Measurements from ENCODE around the gene LBHD2. TPM values are rescaled to one million over a fixed set of nuclear protein-coding genes. Genes with fewer than 3 reads are reported as not detected.

Gene LBHD2
- total RNA-seq, 6 experiments from 2014 or later: not detected

- H3K27ac ChIP-seq: peak overlapping the region; percentile 68 to 94 (median 70)
- H3K36me3 ChIP-seq: no peaks in the 10 kb centered on the region
- TF ChIP-seq POLR2A (IDR thresholded peaks at IDR 0.05) (no peak), CTCF (IDR thresholded peaks at IDR 0.05) (no peak)
- intact Hi-C loops (cut with DNase I): no loop called here
- peak overlapping the region; percentile 60 to 74 (median 63) for H3K4me3 ChIP-seq
- DNase-seq (peak; percentile 84 to 90 (median 89)), ATAC-seq (peak; percentile 6 to 29 (median 24))
- WGBS (ENCODE audit: insufficient coverage, low coverage, low lambda C conversion rate, missing lambda C conversion rate): 12% methylated on average over 19 of the region's 23 CpGs
- no peaks in the 10 kb centered on the region for H3K27me3 ChIP-seq
- no peaks in the 10 kb centered on the region for H3K9me3 ChIP-seq
- H3K4me1 ChIP-seq: peaks cover 0 to 56% (median 22%) of the 10 kb centered on the region in 4 donors
Measured at GRCh38 chr14:103121846-103122584, 38.0 kb downstream of the LBHD2 start.

GRCh38 chr14:103122585-103122946 lies 38.6 kb downstream of the LBHD2 start:
- H3K27me3 ChIP-seq: no peaks in the 10 kb centered on the region
- ATAC-seq (no peak), DNase-seq (peak; percentile 44 to 65 (median 55))
- H3K4me3 ChIP-seq: peak overlapping the region; percentile 60 to 74 (median 63)
- no peaks in the 10 kb centered on the region for H3K9me3 ChIP-seq
- intact Hi-C loops (cut with DNase I): no loop called here
- TF ChIP-seq CTCF (IDR thresholded peaks at IDR 0.05) (no peak), POLR2A (IDR thresholded peaks at IDR 0.05) (no peak)
- peaks cover 0 to 60% (median 22%) of the 10 kb centered on the region in 4 donors for H3K4me1 ChIP-seq
- H3K36me3 ChIP-seq: no peaks in the 10 kb centered on the region
- peak overlapping the region; percentile 68 to 94 (median 70) for H3K27ac ChIP-seq
- WGBS (ENCODE audit: insufficient coverage, low coverage, low lambda C conversion rate, missing lambda C conversion rate): 45% methylated on average over 4 of the region's 15 CpGs

- Histone ChIP-seq H3K4me3 (peak within 1 kb of the TSS; percentile 60 to 74 (median 63)), H3K9me3 (no peaks in the 10 kb centered on the region), H3K4me1 (peaks cover 0 to 65% (median 24%) of the 10 kb centered on the region in 4 donors), H3K27ac (peak within 1 kb of the TSS; percentile 68 to 94 (median 70)), H3K36me3 (no peaks in the 10 kb centered on the region), H3K27me3 (no peaks in the 10 kb centered on the region)
- ATAC-seq: peak; percentile 32 to 49 (median 42)
- TF ChIP-seq POLR2A (IDR thresholded peaks at IDR 0.05) (peak; percentile 87), CTCF (IDR thresholded peaks at IDR 0.05) (no peak)
- intact Hi-C loops (cut with DNase I): no loop called here
- DNase-seq: peak; percentile 77 to 83 (median 80)
- no CpG with 5 or more reads among the region's 74 CpGs for WGBS (ENCODE audit: insufficient coverage, low coverage, low lambda C conversion rate, missing lambda C conversion rate)
Measured at GRCh38 chr14:103122947-103123633, 39.1 kb downstream of the LBHD2 start, which contains the start of gene TNFAIP2. TNFAIP2 (plus strand) TSS chr14:103123461; CDS start chr14:103126458, 2,997 bp downstream.

- H3K27me3 ChIP-seq: no peaks in the 10 kb centered on the region
- H3K36me3 ChIP-seq: no peaks in the 10 kb centered on the region
- ATAC-seq (peak; percentile 10 to 19 (median 10)), DNase-seq (peak; percentile 72 to 80 (median 75))
- H3K27ac ChIP-seq: peak overlapping the region; percentile 68 to 94 (median 70)
- peak overlapping the region; percentile 60 to 74 (median 63) for H3K4me3 ChIP-seq
- H3K4me1 ChIP-seq: peaks cover 0 to 61% (median 24%) of the 10 kb centered on the region in 4 donors
- no peaks in the 10 kb centered on the region for H3K9me3 ChIP-seq
- WGBS (ENCODE audit: insufficient coverage, low coverage, low lambda C conversion rate, missing lambda C conversion rate): 45% methylated on average over 6 of the region's 48 CpGs
- intact Hi-C loops (cut with DNase I): no loop called here
- no peak for TF ChIP-seq POLR2A (IDR thresholded peaks at IDR 0.05)
- TF ChIP-seq CTCF (IDR thresholded peaks at IDR 0.05): peak; percentile 35 to 39 (median 37)
Measured at GRCh38 chr14:103123634-103124500, 39.9 kb downstream of the LBHD2 start.

Data from right lobe of liver (tissue), 6 donors.